Endodermal cell (in vitro differentiated cells): ENCODE results near the gene PRR7. TPM values are rescaled to one million over a fixed set of nuclear protein-coding genes. Genes with fewer than 3 reads are reported as not detected.

Source experiments
- DNase-seq: peaks from one replicate; pipeline ENCODE4 v3.0.0-alpha.2; 2017
- H3K27ac ChIP-seq: 2 replicates; pipeline ENCODE4 v1.5.1; 2013; ENCODE audit warnings: mild to moderate bottlenecking, low read depth, low read length, moderate library complexity
- H3K27me3 ChIP-seq: 2 replicates; pipeline ENCODE4 v1.6.1; 2013; ENCODE audit warnings: mild to moderate bottlenecking, low read length, moderate library complexity; ENCODE audit not compliant: insufficient read depth, control insufficient read depth, poor library complexity, severe bottlenecking
- H3K36me3 ChIP-seq: 2 replicates; pipeline ENCODE4 v1.7.0; 2013; ENCODE audit warnings: mild to moderate bottlenecking, low read length, moderate library complexity; ENCODE audit not compliant: control insufficient read depth, insufficient read depth
- H3K4me1 ChIP-seq: one replicate; pipeline ENCODE4 v1.7.0; 2013; ENCODE audit warnings: low read length; ENCODE audit not compliant: control insufficient read depth, insufficient read depth
- H3K4me3 ChIP-seq: 2 replicates; pipeline ENCODE4 v1.5.1; 2013; ENCODE audit warnings: mild to moderate bottlenecking, low read length, moderate library complexity
- H3K9ac ChIP-seq: 2 replicates; pipeline ENCODE4 v1.6.1; 2013; ENCODE audit warnings: mild to moderate bottlenecking, low read length, moderate library complexity; ENCODE audit not compliant: poor library complexity, severe bottlenecking; ENCODE audit errors: extremely low read depth
- H3K9me3 ChIP-seq: 2 replicates; pipeline ENCODE4 v1.6.1; 2013; ENCODE audit warnings: mild to moderate bottlenecking, low read length, moderate library complexity; ENCODE audit not compliant: control insufficient read depth
- H3K27ac Mint-ChIP-seq: 2 replicates; pipeline ENCODE4 v1.8.0; 2020; ENCODE audit warnings: mixed read lengths
- H3K27me3 Mint-ChIP-seq: 2 replicates; pipeline ENCODE4 v1.8.0; 2021; ENCODE audit warnings: mild to moderate bottlenecking, mixed read lengths; ENCODE audit not compliant: insufficient read depth
- H3K36me3 Mint-ChIP-seq: 2 replicates; pipeline ENCODE4 v1.8.0; 2020; ENCODE audit warnings: low read depth, mixed read lengths
- H3K4me1 Mint-ChIP-seq: 2 replicates; pipeline ENCODE4 v1.8.0; 2020; ENCODE audit warnings: mixed read lengths
- H3K4me3 Mint-ChIP-seq: 2 replicates; pipeline ENCODE4 v1.8.0; 2020; ENCODE audit warnings: mild to moderate bottlenecking, moderate library complexity, mixed read lengths
- H3K9me3 Mint-ChIP-seq: 2 replicates; pipeline ENCODE4 v1.8.0; 2020; ENCODE audit warnings: mild to moderate bottlenecking, mixed read lengths
- WGBS, 2 experiments: methylation state at CpG; one replicate each; pipeline versions ENCODE4 v1.1.5 to v1.1.7; 2013; ENCODE audit warnings: missing lambda C conversion rate in 2 of 2, mixed read lengths in 1 of 2; ENCODE audit not compliant: insufficient coverage in 1 of 2, insufficient read length in 1 of 2; 5-methylcytosine and 5-hydroxymethylcytosine counted together
- total RNA-seq, 2 donors: library from RNA; stranded (reverse); fragmentation: NEBNext Ultra II Directional in 1 of 2; extraction: Animal tissue kit (Norgen Biotek cat#: 25700) in 1 of 2; gene quantifications; 2 replicates in 1 of 2; 3 replicates in 1 of 2; pipeline ENCODE4 v1.2.1, GENCODE V29; 2021
- TF ChIP-seq, protein P1 (sequence below): fragments of 200-600 bp; sonication (generic); conservative IDR thresholded peaks from 2 replicates; pipeline ENCODE4 v1.5.0; 2021; ENCODE audit warnings: antibody characterized with exemption, mild to moderate bottlenecking

The PRR7 gene
- total RNA-seq, 2 donors from 2014 or later: 4.7 to 8.0 TPM

DNA sequence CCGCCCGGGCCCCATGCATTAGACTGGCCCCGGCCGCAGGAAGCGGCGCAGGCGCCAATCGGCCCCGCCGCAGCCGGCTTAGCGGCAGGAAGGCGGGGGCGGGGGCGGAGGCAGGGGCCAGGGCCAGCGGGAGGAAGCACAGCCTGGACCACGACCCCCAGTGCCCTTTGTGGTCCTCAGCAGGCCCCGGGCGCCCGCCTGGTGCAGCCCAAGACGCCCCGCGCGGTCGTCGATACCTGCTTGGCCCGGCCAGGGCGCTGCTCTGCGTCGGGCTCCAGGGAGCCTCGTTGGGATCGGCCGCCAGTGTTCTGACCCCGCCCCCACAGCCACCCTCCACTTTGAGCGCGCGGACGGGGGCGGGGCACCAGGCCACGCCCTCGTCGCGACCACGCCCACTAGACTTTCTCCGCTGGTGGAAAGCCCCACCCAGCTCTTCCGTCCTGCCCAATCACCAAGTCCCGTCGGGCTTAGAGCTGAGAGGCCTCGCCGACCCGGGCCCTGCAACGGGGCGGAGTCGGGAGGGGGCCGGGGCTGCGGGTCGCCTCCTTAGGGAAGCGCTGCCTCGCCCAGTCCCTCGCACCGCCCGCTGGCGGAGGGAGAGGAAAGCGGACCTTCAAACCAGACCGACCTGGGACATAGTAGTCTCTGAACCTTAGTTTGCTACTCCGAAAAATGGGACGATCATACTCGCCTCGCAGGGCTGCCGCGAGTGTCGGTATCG lies 50.8 kb downstream of the PRR7 start, which contains the start of gene PDLIM7:
Gene PDLIM7, minus strand, starts transcription at position 313 of the 721 bp plus-strand sequence. CDS start 1,092 bp downstream, outside the sequence.
- Mint-ChIP-seq H3K36me3 (peaks cover 22% of the 10 kb centered on the region), H3K4me1 (peaks cover 24% of the 10 kb centered on the region), H3K4me3 (peak within 1 kb of the TSS; percentile 74), H3K27me3 (peaks cover 30% of the 10 kb centered on the region), H3K27ac (peak within 1 kb of the TSS; percentile 94), H3K9me3 (no peaks in the 10 kb centered on the region)
- TF ChIP-seq, protein P1, sequence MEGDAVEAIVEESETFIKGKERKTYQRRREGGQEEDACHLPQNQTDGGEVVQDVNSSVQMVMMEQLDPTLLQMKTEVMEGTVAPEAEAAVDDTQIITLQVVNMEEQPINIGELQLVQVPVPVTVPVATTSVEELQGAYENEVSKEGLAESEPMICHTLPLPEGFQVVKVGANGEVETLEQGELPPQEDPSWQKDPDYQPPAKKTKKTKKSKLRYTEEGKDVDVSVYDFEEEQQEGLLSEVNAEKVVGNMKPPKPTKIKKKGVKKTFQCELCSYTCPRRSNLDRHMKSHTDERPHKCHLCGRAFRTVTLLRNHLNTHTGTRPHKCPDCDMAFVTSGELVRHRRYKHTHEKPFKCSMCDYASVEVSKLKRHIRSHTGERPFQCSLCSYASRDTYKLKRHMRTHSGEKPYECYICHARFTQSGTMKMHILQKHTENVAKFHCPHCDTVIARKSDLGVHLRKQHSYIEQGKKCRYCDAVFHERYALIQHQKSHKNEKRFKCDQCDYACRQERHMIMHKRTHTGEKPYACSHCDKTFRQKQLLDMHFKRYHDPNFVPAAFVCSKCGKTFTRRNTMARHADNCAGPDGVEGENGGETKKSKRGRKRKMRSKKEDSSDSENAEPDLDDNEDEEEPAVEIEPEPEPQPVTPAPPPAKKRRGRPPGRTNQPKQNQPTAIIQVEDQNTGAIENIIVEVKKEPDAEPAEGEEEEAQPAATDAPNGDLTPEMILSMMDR: peak; percentile 24
- Histone ChIP-seq H3K36me3 (peaks cover 35% of the 10 kb centered on the region), H3K9ac (peak within 1 kb of the TSS; percentile 71), H3K4me1 (peaks cover 17% of the 10 kb centered on the region), H3K4me3 (peak within 1 kb of the TSS; percentile 92), H3K27ac (peak within 1 kb of the TSS; percentile 93), H3K9me3 (no peaks in the 10 kb centered on the region), H3K27me3 (peaks cover 14% of the 10 kb centered on the region)
- WGBS, 2 experiments: 0% methylated on average over 35 to 73 of the region's 73 CpGs
- peak; percentile 98 for DNase-seq

DNA sequence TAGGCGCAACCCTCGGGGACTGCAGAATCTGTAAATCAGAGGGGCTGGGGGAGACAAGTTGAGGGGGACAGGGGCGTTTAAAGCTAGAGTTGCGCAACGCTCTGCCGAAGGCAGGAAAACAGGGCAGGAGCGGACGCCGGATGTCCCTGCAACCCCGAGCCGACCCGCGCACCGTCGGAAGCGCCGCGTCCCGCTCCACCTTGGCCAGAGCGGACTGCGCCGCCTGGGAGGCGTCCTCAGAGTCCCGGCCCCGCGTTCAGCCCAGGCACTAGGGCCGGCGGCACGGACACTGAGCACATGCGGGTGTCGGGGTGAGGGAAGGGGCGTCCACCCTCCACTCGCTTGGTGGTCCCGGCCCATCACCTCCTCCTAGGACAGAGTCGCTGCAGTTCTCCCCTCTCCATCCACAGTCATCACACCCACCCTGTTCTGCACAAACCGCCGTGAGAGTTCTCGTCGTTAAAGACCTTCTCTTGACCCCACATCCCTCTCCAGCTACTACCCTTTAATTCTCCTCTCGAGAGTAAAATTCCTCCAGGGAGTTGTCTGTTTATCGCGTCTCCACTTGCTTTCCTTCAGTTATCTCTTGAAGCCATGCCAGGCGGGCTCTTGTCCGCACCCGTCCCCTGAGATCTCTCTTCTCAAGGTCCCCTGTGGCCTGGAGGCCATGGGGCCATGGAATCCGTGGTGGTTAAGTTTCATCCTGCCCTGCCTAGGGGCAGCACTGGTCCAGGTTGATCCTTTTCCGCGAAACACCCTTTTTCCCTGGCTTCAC lies 51.6 kb downstream of the PRR7 start:
- Histone ChIP-seq H3K27me3 (peaks cover 14% of the 10 kb centered on the region), H3K9me3 (no peaks in the 10 kb centered on the region), H3K27ac (no peak overlapping the region), H3K9ac (no peak overlapping the region), H3K4me1 (peaks cover 17% of the 10 kb centered on the region), H3K36me3 (peaks cover 27% of the 10 kb centered on the region), H3K4me3 (peak overlapping the region; percentile 81)
- Mint-ChIP-seq H3K27me3 (peaks cover 30% of the 10 kb centered on the region), H3K36me3 (peaks cover 15% of the 10 kb centered on the region), H3K4me3 (peak overlapping the region; percentile 74), H3K27ac (peak overlapping the region; percentile 40), H3K4me1 (peaks cover 20% of the 10 kb centered on the region), H3K9me3 (no peaks in the 10 kb centered on the region)
- peak; percentile 55 for DNase-seq
- TF ChIP-seq, protein P1: no peak
- 19 to 24% methylated on average over 28 to 48 of the region's 48 CpGs for WGBS, 2 experiments

DNA sequence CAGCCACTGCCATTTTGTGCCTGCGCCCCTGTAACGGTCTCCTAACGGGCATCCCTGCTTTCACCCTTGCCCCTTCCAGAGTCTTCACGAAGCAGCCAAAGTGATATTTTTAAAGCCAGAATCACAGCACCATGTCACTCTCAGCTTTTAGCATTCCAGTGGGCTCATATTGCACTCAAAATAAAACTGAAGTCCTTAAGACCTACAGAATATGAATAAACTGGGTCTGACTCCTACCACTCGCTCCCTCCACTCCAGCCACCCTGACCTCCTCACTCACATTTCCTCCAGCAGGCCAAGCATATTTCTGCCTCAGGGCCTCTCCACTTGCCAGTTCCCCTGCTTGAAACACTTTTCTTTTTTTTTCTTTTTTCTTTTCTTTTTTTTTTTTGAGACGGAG lies 53.2 kb downstream of the PRR7 start:
- no peak for DNase-seq
- 88 to 90% methylated on average over 6 of the region's 6 CpGs for WGBS, 2 experiments
- Mint-ChIP-seq H3K27me3 (peaks cover 30% of the 10 kb centered on the region), H3K9me3 (no peaks in the 10 kb centered on the region), H3K4me1 (peaks cover 18% of the 10 kb centered on the region), H3K27ac (no peak overlapping the region), H3K36me3 (peaks cover 5% of the 10 kb centered on the region), H3K4me3 (no peak overlapping the region)
- H3K4me3 ChIP-seq: no peak overlapping the region
- TF ChIP-seq, protein P1: no peak
- H3K27me3 ChIP-seq: peaks cover 14% of the 10 kb centered on the region
- no peak overlapping the region for H3K9ac ChIP-seq
- peaks cover 12% of the 10 kb centered on the region for H3K36me3 ChIP-seq
- no peak overlapping the region for H3K27ac ChIP-seq
- no peaks in the 10 kb centered on the region for H3K9me3 ChIP-seq
- peaks cover 8% of the 10 kb centered on the region for H3K4me1 ChIP-seq
